ENCODE results near the gene PPM1H.

DNA sequence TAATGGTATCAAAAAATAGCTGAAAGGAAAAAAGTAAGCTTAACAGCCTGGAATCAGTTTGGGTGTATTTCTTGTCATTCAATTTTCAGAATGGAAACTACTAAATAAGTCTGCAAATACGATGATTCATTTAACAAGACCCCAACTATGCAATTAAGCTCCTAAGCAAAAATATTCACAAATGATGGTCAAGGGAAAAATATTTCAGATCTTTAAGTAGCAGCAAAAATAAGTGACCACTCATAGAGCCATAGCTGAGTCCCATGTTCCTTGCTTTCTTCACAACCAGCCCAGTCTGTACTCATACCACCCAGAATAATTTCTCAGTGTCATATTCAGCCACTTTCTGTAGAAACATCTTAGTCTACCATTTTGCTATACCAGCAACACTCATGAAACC lies 185.4 kb downstream of the PPM1H start:
- TF ChIP-seq, protein P1, sequence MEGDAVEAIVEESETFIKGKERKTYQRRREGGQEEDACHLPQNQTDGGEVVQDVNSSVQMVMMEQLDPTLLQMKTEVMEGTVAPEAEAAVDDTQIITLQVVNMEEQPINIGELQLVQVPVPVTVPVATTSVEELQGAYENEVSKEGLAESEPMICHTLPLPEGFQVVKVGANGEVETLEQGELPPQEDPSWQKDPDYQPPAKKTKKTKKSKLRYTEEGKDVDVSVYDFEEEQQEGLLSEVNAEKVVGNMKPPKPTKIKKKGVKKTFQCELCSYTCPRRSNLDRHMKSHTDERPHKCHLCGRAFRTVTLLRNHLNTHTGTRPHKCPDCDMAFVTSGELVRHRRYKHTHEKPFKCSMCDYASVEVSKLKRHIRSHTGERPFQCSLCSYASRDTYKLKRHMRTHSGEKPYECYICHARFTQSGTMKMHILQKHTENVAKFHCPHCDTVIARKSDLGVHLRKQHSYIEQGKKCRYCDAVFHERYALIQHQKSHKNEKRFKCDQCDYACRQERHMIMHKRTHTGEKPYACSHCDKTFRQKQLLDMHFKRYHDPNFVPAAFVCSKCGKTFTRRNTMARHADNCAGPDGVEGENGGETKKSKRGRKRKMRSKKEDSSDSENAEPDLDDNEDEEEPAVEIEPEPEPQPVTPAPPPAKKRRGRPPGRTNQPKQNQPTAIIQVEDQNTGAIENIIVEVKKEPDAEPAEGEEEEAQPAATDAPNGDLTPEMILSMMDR (IDR thresholded peaks at IDR 0.05) = no peak
- no peak for TF ChIP-seq POLR2A (IDR thresholded peaks at IDR 0.05)

Data from heart left ventricle (tissue), 13 donors.